Measurements from ENCODE around the gene OR2AG1. TPM values are rescaled to one million over a fixed set of nuclear protein-coding genes. Genes with fewer than 3 reads are reported as not detected.

OR2AG1 gene
- total and polyA plus RNA-seq, 2 donors (not counting 1 experiment from before 2014, with no cell fraction given), result not detected

DNA sequence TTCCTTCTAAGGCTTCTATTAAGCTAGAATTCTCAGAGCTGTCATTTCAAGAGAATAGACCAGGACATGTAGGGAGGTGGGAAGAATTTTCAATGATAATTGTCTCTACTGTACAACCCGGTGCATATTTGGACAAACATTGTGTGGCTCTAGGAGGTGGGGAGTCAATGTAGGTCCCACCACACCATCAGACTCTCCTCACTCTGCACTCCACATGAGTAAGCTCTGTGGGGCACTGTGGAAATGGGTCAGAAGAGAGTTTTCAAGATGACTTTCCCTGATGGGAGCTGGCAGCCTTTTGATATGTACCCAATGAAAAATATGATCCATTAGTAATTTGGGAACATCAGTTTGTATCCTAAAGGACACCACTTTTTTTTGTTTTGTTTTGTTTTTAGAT lies 44.2 kb upstream of the OR2AG1 start:
- TF ChIP-seq, protein P1, sequence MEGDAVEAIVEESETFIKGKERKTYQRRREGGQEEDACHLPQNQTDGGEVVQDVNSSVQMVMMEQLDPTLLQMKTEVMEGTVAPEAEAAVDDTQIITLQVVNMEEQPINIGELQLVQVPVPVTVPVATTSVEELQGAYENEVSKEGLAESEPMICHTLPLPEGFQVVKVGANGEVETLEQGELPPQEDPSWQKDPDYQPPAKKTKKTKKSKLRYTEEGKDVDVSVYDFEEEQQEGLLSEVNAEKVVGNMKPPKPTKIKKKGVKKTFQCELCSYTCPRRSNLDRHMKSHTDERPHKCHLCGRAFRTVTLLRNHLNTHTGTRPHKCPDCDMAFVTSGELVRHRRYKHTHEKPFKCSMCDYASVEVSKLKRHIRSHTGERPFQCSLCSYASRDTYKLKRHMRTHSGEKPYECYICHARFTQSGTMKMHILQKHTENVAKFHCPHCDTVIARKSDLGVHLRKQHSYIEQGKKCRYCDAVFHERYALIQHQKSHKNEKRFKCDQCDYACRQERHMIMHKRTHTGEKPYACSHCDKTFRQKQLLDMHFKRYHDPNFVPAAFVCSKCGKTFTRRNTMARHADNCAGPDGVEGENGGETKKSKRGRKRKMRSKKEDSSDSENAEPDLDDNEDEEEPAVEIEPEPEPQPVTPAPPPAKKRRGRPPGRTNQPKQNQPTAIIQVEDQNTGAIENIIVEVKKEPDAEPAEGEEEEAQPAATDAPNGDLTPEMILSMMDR (conservative IDR thresholded peaks at IDR 0.05 in 1 of 2, IDR thresholded peaks at IDR 0.05 in 1 of 2; ENCODE audit: low read depth in 1 of 2, low read length in 2 of 2), result no peak
- no peak for TF ChIP-seq EZH2 (IDR thresholded peaks at IDR 0.05; ENCODE audit: low read length, missing control alignments)
- Histone ChIP-seq H3K9ac (ENCODE audit: insufficient read depth, low read length) (no peak overlapping the region), H3K27me3 (ENCODE audit: control insufficient read depth, insufficient read depth, low read length) (no peaks in the 10 kb centered on the region)

DNA sequence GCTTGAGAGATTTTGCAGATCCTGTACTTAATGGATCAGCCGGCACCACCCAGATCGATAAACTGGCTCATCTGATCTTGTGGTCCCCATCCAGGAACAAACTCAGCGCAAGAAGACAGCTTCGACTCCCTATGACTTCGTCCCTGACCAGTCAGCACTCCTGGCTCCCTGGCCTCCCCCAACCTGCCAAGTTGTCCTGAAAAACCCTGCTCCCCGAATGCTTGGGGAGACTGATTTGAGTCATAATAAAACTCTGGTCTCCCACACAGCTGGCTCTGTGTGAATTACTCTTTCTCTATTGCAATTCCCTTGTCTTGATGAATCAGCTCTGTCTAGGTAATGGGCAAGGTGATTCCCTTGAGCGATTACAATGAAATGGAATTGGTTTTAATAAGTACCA lies 40.6 kb upstream of the OR2AG1 start:
- Histone ChIP-seq H3K4me1 (ENCODE audit: control insufficient read depth, extremely low read depth, insufficient read depth, low read length) (no peaks in the 10 kb centered on the region), H3K9me3 (ENCODE audit: control insufficient read depth, insufficient read depth, low read depth, low read length) (no peaks in the 10 kb centered on the region), H3K4me2 (ENCODE audit: extremely low read depth, insufficient read depth, low read length) (no peak overlapping the region), H3K27ac (ENCODE audit: insufficient read depth, low read length) (no peak overlapping the region), H2AFZ (ENCODE audit: low read length) (no peak overlapping the region), H3K9ac (ENCODE audit: insufficient read depth, low read length) (no peak overlapping the region), H3K27me3 (ENCODE audit: control insufficient read depth, insufficient read depth, low read length) (no peaks in the 10 kb centered on the region), H3K4me3 (replicated peaks in 1 of 4; ENCODE audit: control extremely low read depth in 1 of 4, insufficient read depth in 1 of 4, low read depth in 3 of 4, low read length in 4 of 4) (no peak overlapping the region), H4K20me1 (ENCODE audit: control insufficient read depth, extremely low read depth, insufficient read depth, low read length) (no peaks in the 10 kb centered on the region), H3K79me2 (ENCODE audit: control insufficient read depth, insufficient read depth, low read length) (no peaks in the 10 kb centered on the region), H3K36me3 (ENCODE audit: control insufficient read depth, insufficient read depth, low read length) (no peaks in the 10 kb centered on the region)
- no peak for TF ChIP-seq EZH2 (IDR thresholded peaks at IDR 0.05; ENCODE audit: low read length, missing control alignments)
- TF ChIP-seq, protein P1 (conservative IDR thresholded peaks at IDR 0.05 in 1 of 2, IDR thresholded peaks at IDR 0.05 in 1 of 2; ENCODE audit: low read depth in 1 of 2, low read length in 2 of 2), result no peak
- DNase-seq (ENCODE audit: low read depth in 2 of 2), result no peak

More for the DNA sequence above, 44.2 kb upstream of the OR2AG1 start:
- H2AFZ ChIP-seq (ENCODE audit: low read length), result no peak overlapping the region
- no peak overlapping the region for H3K4me3 ChIP-seq (replicated peaks in 1 of 4; ENCODE audit: control extremely low read depth in 1 of 4, insufficient read depth in 1 of 4, low read depth in 3 of 4, low read length in 4 of 4)
- H3K79me2 ChIP-seq (ENCODE audit: control insufficient read depth, insufficient read depth, low read length), result no peaks in the 10 kb centered on the region
- H4K20me1 ChIP-seq (ENCODE audit: control insufficient read depth, extremely low read depth, insufficient read depth, low read length), result no peaks in the 10 kb centered on the region
- H3K9me3 ChIP-seq (ENCODE audit: control insufficient read depth, insufficient read depth, low read depth, low read length), result no peaks in the 10 kb centered on the region
- DNase-seq (ENCODE audit: low read depth in 2 of 2), result no peak
- H3K27ac ChIP-seq (ENCODE audit: insufficient read depth, low read length), result no peak overlapping the region
- H3K36me3 ChIP-seq (ENCODE audit: control insufficient read depth, insufficient read depth, low read length), result no peaks in the 10 kb centered on the region
- no peaks in the 10 kb centered on the region for H3K4me1 ChIP-seq (ENCODE audit: control insufficient read depth, extremely low read depth, insufficient read depth, low read length)
- no peak overlapping the region for H3K4me2 ChIP-seq (ENCODE audit: extremely low read depth, insufficient read depth, low read length)

DNA sequence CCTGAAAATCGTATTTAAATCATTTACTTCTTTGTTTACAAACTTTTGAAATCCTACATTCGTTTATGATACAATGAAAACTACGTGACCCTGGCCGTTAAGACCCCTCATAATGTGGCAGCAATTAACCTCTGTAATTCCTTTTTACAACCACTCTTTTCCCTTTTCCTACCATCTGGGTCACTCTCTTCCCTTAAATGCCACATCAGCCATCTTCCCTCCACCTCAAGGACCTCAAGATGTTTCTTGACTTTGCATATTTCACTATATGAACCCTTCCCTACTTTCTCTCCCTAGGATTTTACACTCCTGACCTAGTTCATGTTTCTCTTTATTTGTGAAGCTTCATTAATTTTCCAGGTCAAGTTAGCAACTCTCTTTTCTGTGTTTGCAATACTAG lies 37.8 kb upstream of the OR2AG1 start:
- H3K4me1 ChIP-seq (ENCODE audit: control insufficient read depth, extremely low read depth, insufficient read depth, low read length), result no peaks in the 10 kb centered on the region
- H3K9ac ChIP-seq (ENCODE audit: insufficient read depth, low read length), result no peak overlapping the region
- H4K20me1 ChIP-seq (ENCODE audit: control insufficient read depth, extremely low read depth, insufficient read depth, low read length), result no peaks in the 10 kb centered on the region
- H3K4me3 ChIP-seq (replicated peaks in 1 of 4; ENCODE audit: control extremely low read depth in 1 of 4, insufficient read depth in 1 of 4, low read depth in 3 of 4, low read length in 4 of 4), result no peak overlapping the region
- no peak for DNase-seq (ENCODE audit: low read depth in 2 of 2)
- no peak overlapping the region for H3K27ac ChIP-seq (ENCODE audit: insufficient read depth, low read length)
- no peak overlapping the region for H3K4me2 ChIP-seq (ENCODE audit: extremely low read depth, insufficient read depth, low read length)
- H3K27me3 ChIP-seq (ENCODE audit: control insufficient read depth, insufficient read depth, low read length), result no peaks in the 10 kb centered on the region
- no peaks in the 10 kb centered on the region for H3K79me2 ChIP-seq (ENCODE audit: control insufficient read depth, insufficient read depth, low read length)
- H3K9me3 ChIP-seq (ENCODE audit: control insufficient read depth, insufficient read depth, low read depth, low read length), result no peaks in the 10 kb centered on the region
- H3K36me3 ChIP-seq (ENCODE audit: control insufficient read depth, insufficient read depth, low read length), result no peaks in the 10 kb centered on the region
- H2AFZ ChIP-seq (ENCODE audit: low read length), result no peak overlapping the region
- TF ChIP-seq, protein P1 (conservative IDR thresholded peaks at IDR 0.05 in 1 of 2, IDR thresholded peaks at IDR 0.05 in 1 of 2; ENCODE audit: low read depth in 1 of 2, low read length in 2 of 2), result no peak
- no peak for TF ChIP-seq EZH2 (IDR thresholded peaks at IDR 0.05; ENCODE audit: low read length, missing control alignments)

All from fibroblast of lung (primary cell).